ES-I3 (cell line): ENCODE data around the gene GEMIN8.

ENCODE experiments used
- H3K36me3 ChIP-seq: 2 replicates; pipeline ENCODE4 v1.6.1; 2013; ENCODE audit warnings: mild to moderate bottlenecking, low read length, control low read depth, moderate library complexity; ENCODE audit not compliant: insufficient read depth
- H3K4me1 ChIP-seq: 2 replicates; pipeline ENCODE4 v1.6.1; 2013; ENCODE audit warnings: mild to moderate bottlenecking, control low read depth, low read length; ENCODE audit not compliant: insufficient read depth
- H3K9ac ChIP-seq: 2 replicates; pipeline ENCODE4 v1.6.1; 2013; ENCODE audit warnings: low read depth, mild to moderate bottlenecking, low read length, moderate library complexity
- H3K9me3 ChIP-seq: 2 replicates; pipeline ENCODE4 v1.6.1; 2013; ENCODE audit warnings: mild to moderate bottlenecking, low read length, moderate library complexity; ENCODE audit not compliant: control insufficient read depth, insufficient read depth

The GEMIN8 gene, protein sequence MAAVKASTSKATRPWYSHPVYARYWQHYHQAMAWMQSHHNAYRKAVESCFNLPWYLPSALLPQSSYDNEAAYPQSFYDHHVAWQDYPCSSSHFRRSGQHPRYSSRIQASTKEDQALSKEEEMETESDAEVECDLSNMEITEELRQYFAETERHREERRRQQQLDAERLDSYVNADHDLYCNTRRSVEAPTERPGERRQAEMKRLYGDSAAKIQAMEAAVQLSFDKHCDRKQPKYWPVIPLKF

DNA sequence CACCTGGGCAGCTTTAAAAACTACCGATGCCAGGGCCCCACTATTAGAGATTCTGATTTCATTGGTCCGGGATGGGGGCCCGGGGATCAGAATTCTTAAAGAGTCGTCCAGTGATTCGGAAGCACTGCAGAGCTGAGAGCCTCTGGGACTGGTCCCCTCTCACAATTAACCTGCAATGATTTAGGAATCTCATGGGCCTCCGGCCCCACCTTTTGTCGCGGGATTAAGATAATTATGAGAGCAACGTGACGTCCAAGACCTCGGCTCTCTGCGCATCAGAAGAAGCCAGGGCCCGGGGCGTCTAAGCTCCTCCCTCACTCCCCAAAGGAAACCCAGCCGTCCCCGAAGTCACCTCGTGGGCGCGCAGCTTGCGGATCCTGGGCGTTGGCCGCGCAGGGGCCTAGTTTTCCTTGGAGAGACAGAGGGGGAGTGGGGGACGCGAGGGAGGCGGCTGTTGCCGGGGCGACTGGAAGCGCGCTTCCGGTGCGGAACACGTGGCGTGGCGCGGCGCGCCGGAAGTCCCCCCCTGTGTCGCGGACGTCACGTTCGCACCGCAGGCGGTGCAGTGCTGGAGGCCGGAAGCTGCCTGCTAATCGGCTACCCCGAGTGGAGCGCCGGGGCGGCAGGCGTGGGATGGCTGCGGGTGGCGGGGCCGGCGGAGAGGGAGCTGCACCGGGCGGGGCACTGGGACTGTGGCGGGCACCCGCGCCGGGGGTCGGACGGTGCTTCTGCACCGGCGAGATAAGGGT lies at the start of gene GEMIN8:
Gene GEMIN8 (minus strand): TSS at position 468 of the 749 bp plus-strand sequence. CDS start 8,414 bp downstream, outside the sequence.
- H3K9ac ChIP-seq: peak within 1 kb of the TSS; percentile 80
- H3K9me3 ChIP-seq: no peaks in the 10 kb centered on the region
- peaks cover 9% of the 10 kb centered on the region for H3K4me1 ChIP-seq
- H3K36me3 ChIP-seq: no peaks in the 10 kb centered on the region

DNA sequence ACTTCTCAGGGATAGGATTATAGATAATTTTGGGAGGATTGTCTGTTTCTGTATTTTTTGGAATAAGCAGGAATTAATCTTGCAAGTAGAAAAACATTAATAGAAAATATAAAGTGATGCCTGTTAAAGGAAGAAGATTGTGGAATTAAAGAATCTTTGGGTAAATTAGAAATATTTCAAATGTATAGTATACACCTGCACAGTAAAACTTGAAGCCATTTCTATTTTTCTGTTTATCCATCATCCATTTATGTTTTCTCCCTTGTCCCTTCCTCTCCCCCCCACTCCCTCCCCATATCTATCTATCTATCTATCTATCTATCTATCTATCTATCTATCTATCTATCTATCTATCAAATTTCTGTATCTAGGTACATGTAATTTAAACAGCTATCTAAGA lies 46.9 kb upstream of the GEMIN8 start:
- Histone ChIP-seq H3K9ac (no peak overlapping the region), H3K9me3 (no peaks in the 10 kb centered on the region), H3K4me1 (no peaks in the 10 kb centered on the region), H3K36me3 (no peaks in the 10 kb centered on the region)

DNA sequence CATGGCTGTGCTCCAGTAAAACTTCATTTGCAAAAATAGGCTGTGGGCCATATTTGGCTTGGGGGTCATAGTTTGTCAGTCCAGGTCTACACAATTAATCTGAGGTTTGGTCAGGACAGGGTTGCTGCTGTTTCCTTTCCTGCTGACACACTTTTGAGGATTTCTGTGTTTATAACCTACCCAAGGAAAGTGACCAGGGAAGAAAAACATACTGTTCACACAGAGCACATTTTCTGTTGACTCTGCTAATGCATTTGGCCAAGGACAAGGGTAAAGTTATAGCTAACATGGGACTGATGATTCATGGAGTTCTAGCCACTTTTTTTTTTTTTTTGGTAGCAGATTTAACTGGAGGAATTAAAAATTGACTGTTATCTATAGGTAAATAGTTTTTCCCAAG lies 43.9 kb upstream of the GEMIN8 start:
- Histone ChIP-seq H3K9me3 (no peaks in the 10 kb centered on the region), H3K4me1 (no peaks in the 10 kb centered on the region), H3K9ac (no peak overlapping the region), H3K36me3 (no peaks in the 10 kb centered on the region)

DNA sequence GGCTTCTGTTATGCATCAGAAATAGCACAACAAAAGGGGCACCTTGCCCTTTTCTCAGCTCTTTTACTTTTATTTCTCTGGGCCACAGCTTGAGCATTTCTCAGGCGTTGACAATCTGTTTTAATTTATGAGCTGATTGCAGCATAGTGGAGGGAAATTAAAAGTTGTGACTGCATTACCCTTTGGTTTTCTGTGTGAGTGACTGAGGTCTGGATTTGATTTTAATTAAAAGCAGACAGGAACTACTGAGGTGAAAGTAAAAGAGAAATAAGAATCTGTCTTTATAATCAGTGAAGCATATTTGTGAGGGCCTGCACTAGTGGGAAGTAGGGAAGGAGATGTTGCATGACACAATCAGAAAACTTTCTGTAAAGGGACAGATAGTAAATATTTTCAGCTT lies 43.4 kb upstream of the GEMIN8 start:
- H3K36me3 ChIP-seq: no peaks in the 10 kb centered on the region
- H3K4me1 ChIP-seq: no peaks in the 10 kb centered on the region
- H3K9ac ChIP-seq: no peak overlapping the region
- no peaks in the 10 kb centered on the region for H3K9me3 ChIP-seq

DNA sequence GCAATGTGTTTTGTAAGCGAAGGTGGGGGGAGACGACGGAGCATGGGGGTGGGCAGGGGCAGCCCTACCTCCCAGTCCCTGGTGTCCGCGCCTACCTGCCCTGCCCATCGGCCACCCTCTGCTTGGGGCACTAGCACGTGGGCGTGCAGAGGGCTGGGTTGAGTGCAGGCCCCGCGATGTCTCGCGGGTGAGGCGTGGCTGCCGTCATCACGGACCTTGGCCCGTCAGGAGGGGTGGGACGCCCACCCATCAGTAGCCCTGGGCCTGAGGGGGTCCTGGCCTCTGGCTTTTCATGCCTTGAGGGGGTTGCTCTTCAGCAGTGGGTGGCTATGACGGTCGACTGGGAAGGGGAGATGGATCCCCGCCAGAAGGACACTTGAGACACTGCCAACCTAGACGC lies 36.1 kb upstream of the GEMIN8 start:
- no peaks in the 10 kb centered on the region for H3K9me3 ChIP-seq
- peaks cover 10% of the 10 kb centered on the region; the same call in 1 of the 2 replicates for H3K4me1 ChIP-seq
- no peaks in the 10 kb centered on the region for H3K36me3 ChIP-seq
- H3K9ac ChIP-seq: no peak overlapping the region

DNA sequence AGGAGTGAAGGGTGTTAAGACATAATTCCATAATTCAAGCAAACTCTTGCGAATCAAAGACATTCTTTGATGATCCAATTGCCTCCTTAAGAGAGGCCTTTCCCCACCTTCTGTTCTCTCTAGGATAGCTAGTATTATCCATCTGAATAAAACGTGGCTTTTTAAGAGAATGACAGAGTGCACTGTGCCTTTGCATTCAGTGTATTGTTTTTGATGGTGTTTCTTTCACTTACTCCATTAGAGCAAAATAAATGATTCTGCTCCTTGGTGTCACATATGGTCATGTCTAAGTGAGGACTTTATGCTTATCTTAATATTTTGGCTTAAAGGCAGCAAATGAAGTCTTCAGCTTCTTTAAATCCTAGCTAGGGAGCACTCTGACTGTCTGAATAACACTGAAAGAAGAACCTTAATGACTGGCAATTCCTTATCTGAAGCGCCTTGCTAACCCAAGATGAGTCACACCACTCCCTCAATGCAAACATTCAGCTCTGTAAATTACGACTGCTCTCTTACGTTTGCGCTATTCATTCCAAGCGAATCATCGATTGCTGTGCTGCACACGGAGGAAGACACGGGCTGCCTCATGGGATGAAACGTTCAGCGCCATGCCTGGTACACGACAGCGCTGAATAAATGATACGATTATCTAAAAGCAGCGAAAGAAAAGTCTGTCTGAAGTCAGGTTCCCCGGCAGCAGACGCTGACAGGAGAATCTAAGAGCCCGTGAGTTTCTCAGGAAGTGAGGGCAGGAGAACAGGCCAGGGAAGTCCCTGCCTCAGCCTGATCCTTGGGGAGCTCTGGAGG lies 35.1 kb upstream of the GEMIN8 start:
- Histone ChIP-seq H3K9me3 (no peaks in the 10 kb centered on the region), H3K4me1 (peaks cover 10% of the 10 kb centered on the region; the same call in 1 of the 2 replicates), H3K9ac (peak overlapping the region; percentile 23), H3K36me3 (no peaks in the 10 kb centered on the region)

DNA sequence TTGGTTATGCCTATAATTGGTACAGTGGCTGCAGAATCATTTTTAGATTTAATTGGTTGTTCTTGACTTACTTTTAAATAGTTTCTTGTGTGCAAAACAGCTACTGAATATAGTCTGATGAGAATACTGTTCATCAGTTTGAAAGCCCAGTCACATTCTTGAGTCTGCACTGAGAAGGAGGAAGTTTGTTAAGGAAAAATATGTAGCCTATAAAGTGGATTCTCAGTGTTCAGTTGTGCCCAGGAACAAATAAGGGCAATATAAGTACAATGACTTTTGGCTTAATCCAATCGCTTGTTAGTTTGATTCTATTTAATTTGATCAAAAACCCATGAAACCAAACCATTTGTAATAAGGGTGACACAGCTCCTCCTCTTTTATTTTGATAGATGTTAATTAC lies 32.8 kb upstream of the GEMIN8 start:
- Histone ChIP-seq H3K9ac (no peak overlapping the region), H3K4me1 (peaks cover 10% of the 10 kb centered on the region; the same call in 1 of the 2 replicates), H3K9me3 (no peaks in the 10 kb centered on the region), H3K36me3 (no peaks in the 10 kb centered on the region)

DNA sequence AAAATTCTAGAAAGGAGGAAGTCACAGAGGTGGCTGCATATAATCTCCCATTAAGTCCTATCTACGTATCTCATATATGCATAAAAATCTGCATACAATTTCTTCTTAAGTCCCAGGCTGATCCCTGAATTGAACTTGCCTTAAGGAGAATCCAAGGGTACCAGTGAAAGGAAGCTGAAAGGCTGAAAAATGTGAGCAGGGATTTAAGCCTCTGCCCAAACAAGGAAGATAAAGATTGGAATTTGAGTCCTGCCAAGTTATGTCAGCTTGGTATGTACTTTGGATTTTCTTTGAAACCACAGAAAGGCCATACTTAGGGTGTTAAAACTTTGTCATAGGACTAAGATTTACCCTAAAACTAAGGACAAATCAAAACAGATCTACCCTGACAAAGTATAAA lies 26.5 kb upstream of the GEMIN8 start:
- no peaks in the 10 kb centered on the region for H3K36me3 ChIP-seq
- no peak overlapping the region for H3K9ac ChIP-seq
- no peaks in the 10 kb centered on the region for H3K9me3 ChIP-seq
- no peaks in the 10 kb centered on the region for H3K4me1 ChIP-seq

DNA sequence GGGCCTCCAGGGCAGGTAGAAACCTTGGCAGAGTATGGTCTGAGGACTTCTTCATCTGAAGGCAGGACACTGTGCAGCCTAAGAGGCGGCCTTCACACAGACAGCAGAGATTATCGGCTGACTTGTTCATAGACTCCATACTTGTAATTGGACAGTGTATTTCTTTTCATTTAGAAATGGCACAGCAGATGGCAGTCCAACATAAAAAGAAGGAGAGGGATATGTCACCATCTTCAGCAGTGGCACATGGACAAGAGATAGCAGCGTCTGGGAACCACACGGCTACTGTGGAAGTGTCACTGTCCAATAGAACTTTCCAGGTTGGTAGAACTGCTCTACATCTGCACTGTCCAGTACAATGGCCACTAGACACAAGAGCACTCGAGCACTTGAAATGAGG lies 21.7 kb upstream of the GEMIN8 start:
- H3K9ac ChIP-seq: no peak overlapping the region
- no peaks in the 10 kb centered on the region for H3K9me3 ChIP-seq
- H3K4me1 ChIP-seq: no peaks in the 10 kb centered on the region
- no peaks in the 10 kb centered on the region for H3K36me3 ChIP-seq

DNA sequence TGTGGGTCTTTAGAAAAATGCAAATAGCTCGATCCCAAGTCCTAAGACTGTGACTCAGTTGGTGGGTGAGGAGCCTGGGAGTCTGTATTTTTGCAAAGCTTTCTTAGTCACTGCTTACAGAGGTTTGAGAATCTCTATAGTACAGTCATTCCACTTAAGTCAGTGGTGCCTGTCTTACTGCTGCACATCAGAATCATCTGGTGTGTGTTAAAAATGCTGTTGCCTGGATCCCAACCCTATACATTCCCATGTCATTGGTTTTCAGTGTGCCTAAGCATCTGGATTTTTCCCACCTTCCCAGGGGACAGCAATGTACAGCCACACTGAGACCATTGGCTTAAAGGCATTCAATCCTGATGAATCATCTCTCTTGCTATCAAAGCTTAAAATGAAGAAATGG lies 21.0 kb upstream of the GEMIN8 start:
- H3K4me1 ChIP-seq: no peaks in the 10 kb centered on the region
- no peaks in the 10 kb centered on the region for H3K9me3 ChIP-seq
- no peaks in the 10 kb centered on the region for H3K36me3 ChIP-seq
- no peak overlapping the region for H3K9ac ChIP-seq

DNA sequence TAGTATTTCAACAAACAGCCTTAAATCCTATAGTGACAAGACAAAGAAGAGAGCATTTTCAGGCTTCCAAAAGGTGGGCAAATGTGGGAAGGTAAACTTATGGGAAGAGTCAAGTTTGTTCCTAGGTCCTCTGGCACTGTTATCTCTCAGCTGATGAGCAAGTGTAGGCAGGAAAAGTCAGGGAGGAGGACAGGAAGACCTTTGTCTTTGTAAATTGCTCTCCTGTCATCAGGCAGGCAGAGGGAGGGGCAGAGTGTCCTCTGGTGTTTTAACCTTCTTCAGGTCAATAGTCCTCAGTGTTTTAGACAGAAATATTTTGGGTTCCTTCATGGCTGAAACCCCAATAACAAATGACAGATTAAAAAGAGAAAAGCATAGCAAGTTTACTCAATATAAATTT lies 13.5 kb upstream of the GEMIN8 start:
- H3K9me3 ChIP-seq: no peaks in the 10 kb centered on the region
- H3K9ac ChIP-seq: no peak overlapping the region
- H3K36me3 ChIP-seq: no peaks in the 10 kb centered on the region
- no peaks in the 10 kb centered on the region for H3K4me1 ChIP-seq

DNA sequence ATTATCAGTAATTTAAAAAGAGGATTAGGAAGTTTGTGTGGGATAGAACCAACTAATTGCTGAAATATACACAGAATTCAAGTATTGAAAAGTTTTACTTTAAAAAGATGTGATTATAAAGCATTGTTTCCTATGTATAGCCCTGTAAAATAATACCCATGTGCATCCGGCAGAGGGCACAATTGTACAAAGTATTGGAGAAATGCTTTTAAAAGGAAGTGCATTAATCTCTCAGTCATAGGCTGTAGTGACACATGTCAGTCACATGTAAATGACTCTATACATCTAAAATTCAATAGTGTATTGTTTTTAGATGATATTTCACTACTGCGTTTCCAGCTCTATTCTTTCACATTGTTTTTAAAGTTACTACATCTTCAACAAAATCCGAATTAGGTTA lies 9.7 kb upstream of the GEMIN8 start:
- Histone ChIP-seq H3K4me1 (no peaks in the 10 kb centered on the region), H3K36me3 (no peaks in the 10 kb centered on the region), H3K9me3 (no peaks in the 10 kb centered on the region), H3K9ac (no peak overlapping the region)

DNA sequence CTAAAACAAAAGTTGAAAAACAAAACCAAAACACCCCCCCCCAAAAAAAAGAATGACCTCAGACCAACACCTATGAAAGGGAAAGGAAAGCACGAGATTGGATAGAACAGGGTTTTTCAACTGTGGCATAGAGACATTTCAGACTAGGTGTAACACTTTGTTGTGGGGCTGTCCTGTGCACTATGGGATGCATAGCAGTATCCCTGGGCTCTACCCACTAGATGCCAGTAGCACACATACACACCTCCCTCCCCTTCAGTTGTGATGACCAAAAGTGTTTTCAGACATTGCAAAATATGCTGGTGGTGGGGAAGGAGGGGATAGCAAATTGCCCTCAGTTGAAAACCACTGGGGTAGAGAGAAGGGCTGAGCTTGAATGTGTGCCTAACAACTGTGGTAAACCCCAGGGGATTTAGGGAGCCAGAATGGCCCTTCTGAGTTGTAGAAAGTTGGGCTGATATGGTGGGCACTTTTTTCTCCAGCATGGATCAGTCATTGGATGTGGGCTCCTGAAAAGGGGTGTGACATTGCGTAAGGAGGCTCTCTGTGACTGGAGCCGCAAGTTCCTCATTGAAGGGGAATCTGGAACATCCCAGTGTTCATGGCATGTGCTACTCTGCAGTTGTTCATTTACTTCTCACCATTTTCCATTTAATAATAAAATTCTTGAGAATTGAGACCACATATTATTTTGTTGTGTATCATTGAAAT lies 8.8 kb upstream of the GEMIN8 start:
- Histone ChIP-seq H3K9me3 (no peaks in the 10 kb centered on the region), H3K4me1 (no peaks in the 10 kb centered on the region), H3K9ac (no peak overlapping the region), H3K36me3 (no peaks in the 10 kb centered on the region)

DNA sequence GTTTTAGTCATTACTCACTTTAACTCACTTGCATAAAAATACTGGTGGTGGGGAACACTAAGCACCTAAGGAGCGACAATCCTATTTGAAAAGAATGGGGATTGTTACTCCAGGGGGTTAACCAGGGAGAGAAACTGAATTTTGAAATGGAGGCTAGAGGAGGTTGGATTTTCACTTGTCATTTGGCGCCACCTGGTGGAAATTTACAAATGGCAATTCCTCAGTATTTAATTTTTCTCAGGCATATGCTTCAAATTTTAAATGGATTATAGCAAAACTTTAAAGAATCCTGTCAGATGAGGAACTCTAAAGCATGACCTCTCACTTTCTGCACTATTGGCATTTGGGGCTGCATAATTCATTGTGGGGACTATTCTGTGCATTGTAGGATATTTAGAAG lies 2.7 kb upstream of the GEMIN8 start:
- Histone ChIP-seq H3K9me3 (no peaks in the 10 kb centered on the region), H3K4me1 (peaks cover 5% of the 10 kb centered on the region; the same call in 1 of the 2 replicates), H3K9ac (no peak overlapping the region), H3K36me3 (no peaks in the 10 kb centered on the region)
